Karpas-422 (cell line): Measurements from ENCODE around the gene CARMIL1. TPM values are rescaled to one million over a fixed set of nuclear protein-coding genes. Genes with fewer than 3 reads are reported as not detected.

Experiments used
- DNase-seq: peaks from one replicate; pipeline ENCODE4 v3.0.0-alpha.2; 2015
- H2AFZ ChIP-seq: fragments of 200-600 bp; sonication (generic); 2 replicates; pipeline ENCODE4 v1.6.1; 2014; ENCODE audit warnings: antibody characterized with exemption, low read length, mixed read lengths
- H3K27ac ChIP-seq: fragments of 200-600 bp; sonication (generic); 2 replicates; pipeline ENCODE4 v1.5.1; 2014; ENCODE audit warnings: mild to moderate bottlenecking, low read length, moderate library complexity
- H3K27me3 ChIP-seq: fragments of 200-600 bp; sonication (generic); 2 replicates; pipeline ENCODE4 v1.6.1; 2014; ENCODE audit warnings: low read length, mixed read lengths
- H3K36me3 ChIP-seq: fragments of 200-600 bp; sonication (generic); 2 replicates; pipeline ENCODE4 v1.6.1; 2014; ENCODE audit warnings: low read length, mixed read lengths; ENCODE audit not compliant: insufficient read depth
- H3K4me1 ChIP-seq: fragments of 200-600 bp; sonication (generic); 2 replicates; pipeline ENCODE4 v1.6.1; 2014; ENCODE audit warnings: mild to moderate bottlenecking, low read length, mixed read lengths
- H3K4me2 ChIP-seq: fragments of 200-600 bp; sonication (generic); 2 replicates; pipeline ENCODE4 v1.6.1; 2014; ENCODE audit warnings: low read length, low read depth, mild to moderate bottlenecking; ENCODE audit not compliant: poor library complexity, severe bottlenecking
- H3K4me3 ChIP-seq: fragments of 200-600 bp; sonication (generic); 2 replicates; pipeline ENCODE4 v1.5.1; 2014; ENCODE audit warnings: mild to moderate bottlenecking, antibody characterized with exemption, low read length, mixed read lengths
- H3K79me2 ChIP-seq: fragments of 200-600 bp; sonication (generic); 2 replicates; pipeline ENCODE4 v1.6.1; 2014; ENCODE audit warnings: mild to moderate bottlenecking, low read length, mixed read lengths
- H3K9ac ChIP-seq: fragments of 200-600 bp; sonication (generic); 2 replicates; pipeline ENCODE4 v1.6.0; 2014; ENCODE audit warnings: low read length
- H3K9me2 ChIP-seq: fragments of 200-600 bp; sonication (generic), shearing (Covaris generic); replicated peaks from 2 replicates; pipeline ENCODE4 v1.6.0; 2014; ENCODE audit warnings: mild to moderate bottlenecking, low read length, moderate library complexity; ENCODE audit not compliant: insufficient read depth
- H3K9me3 ChIP-seq: fragments of 300-700, 200-600 bp; sonication (generic); 2 replicates; pipeline ENCODE4 v1.6.1; 2014; ENCODE audit warnings: low read length, mixed read lengths
- H4K20me1 ChIP-seq: fragments of 200-600 bp; sonication (generic); 2 replicates; pipeline ENCODE4 v1.6.1; 2014; ENCODE audit warnings: mild to moderate bottlenecking, antibody characterized with exemption, low read length, low read depth; ENCODE audit not compliant: insufficient read depth
- total RNA-seq: library from RNA; depleted of rRNA; stranded (reverse); fragments of >200 nt; shearing (Covaris generic); gene quantifications from 2 replicates; pipeline ENCODE4 v1.2.3, GENCODE V29; 2014; ENCODE audit warnings: low replicate concordance

Gene CARMIL1
- total RNA-seq, 1 experiment from 2014 or later, result 0.04 TPM

DNA sequence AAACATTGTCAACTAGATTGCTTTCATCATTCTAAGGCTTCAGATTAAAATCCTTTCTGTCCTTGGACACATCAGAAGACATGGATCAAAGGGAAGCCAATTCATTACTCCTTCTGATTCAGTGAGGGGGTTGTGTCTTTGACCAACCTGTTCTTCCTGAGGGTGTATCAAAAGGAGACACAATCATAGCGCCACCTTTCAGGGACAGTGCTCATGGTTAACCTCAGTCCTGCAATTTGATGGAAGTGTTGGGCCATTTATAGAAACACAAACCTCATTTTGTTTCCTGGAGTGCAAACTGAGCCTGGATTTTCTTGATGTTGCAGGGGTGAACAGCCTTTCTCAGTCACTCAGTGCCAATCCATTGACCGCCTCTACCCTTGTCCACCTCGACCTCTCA lies 209.0 kb downstream of the CARMIL1 start:
- Histone ChIP-seq H3K79me2 (no peaks in the 10 kb centered on the region), H3K9ac (no peak overlapping the region), H3K36me3 (no peaks in the 10 kb centered on the region), H3K4me2 (no peak overlapping the region), H4K20me1 (no peaks in the 10 kb centered on the region), H3K9me3 (no peaks in the 10 kb centered on the region), H3K4me3 (no peak overlapping the region), H2AFZ (no peak overlapping the region), H3K4me1 (peaks cover 2% of the 10 kb centered on the region; the same call in 1 of the 2 replicates), H3K27ac (no peak overlapping the region), H3K9me2 (no peaks in the 10 kb centered on the region), H3K27me3 (no peaks in the 10 kb centered on the region)
- no peak for DNase-seq

DNA sequence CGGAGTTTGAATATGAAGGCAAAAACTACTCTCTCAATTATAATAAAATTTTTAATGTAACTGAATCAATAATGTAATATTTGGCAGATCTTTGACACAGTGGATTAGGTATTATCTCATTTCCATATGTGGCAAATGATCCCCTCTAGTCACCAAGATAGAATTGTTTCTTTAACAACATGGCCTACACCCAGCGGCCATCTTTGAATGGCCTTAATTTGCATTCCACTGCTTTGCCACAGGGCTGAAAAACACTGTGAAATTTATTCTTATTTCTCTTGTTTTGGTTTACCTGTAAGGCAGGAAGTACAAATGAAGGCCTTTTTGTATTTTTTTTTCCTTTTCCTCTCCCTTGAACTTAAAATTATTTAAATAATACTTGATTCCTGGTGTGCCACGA lies 210.2 kb downstream of the CARMIL1 start:
- no peak for DNase-seq
- Histone ChIP-seq H3K4me2 (no peak overlapping the region), H3K9me3 (no peaks in the 10 kb centered on the region), H3K27me3 (no peaks in the 10 kb centered on the region), H3K9ac (no peak overlapping the region), H3K79me2 (no peaks in the 10 kb centered on the region), H3K4me1 (peaks cover 2% of the 10 kb centered on the region; the same call in 1 of the 2 replicates), H2AFZ (no peak overlapping the region), H4K20me1 (no peaks in the 10 kb centered on the region), H3K27ac (no peak overlapping the region), H3K9me2 (no peaks in the 10 kb centered on the region), H3K4me3 (no peak overlapping the region), H3K36me3 (no peaks in the 10 kb centered on the region)

DNA sequence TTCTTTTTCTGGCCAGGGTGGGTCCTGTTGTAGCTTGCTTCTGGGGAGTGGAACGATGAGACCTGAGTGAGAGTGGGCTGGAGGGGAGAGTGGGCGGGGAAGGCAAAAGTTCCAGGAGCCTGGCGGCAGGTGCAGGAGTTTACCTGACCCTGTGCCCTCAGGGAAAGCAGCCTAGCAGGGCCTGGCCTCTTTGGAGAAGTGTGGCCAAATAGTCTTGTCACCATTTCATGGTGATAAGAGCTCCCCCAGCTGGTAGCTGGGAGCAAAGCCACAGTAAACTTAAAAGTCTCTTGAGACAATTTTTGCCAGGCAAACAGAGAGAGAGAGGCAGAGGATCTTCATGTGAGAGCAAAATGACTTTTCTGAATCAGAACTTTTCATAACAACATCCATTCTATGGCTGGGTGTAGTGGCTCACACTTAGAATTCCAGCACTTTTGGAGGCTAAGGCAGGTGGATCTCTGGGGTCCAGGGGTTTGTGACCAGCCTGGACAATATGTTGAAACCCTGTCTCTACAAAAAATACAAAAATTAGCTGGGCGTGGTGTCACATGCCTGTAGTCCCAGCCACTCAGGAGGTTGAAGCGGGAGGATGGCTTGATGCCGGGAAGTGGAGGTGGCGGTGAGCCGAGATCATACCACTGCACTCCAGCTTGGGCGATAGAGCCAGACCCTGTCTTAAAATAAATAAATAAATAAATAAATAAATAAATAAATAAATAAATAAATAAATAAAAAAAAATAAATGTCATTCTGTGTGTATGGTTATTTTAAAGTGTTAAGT lies 211.0 kb downstream of the CARMIL1 start:
- H3K36me3 ChIP-seq, result no peaks in the 10 kb centered on the region
- no peak overlapping the region for H3K4me2 ChIP-seq
- no peak overlapping the region for H2AFZ ChIP-seq
- no peaks in the 10 kb centered on the region for H3K9me2 ChIP-seq
- no peaks in the 10 kb centered on the region for H4K20me1 ChIP-seq
- peak; percentile 86 for DNase-seq
- no peak overlapping the region for H3K9ac ChIP-seq
- no peak overlapping the region for H3K27ac ChIP-seq
- H3K79me2 ChIP-seq, result no peaks in the 10 kb centered on the region
- H3K27me3 ChIP-seq, result no peaks in the 10 kb centered on the region
- no peak overlapping the region for H3K4me3 ChIP-seq
- no peaks in the 10 kb centered on the region for H3K9me3 ChIP-seq
- peaks cover 2% of the 10 kb centered on the region; the same call in 1 of the 2 replicates for H3K4me1 ChIP-seq

DNA sequence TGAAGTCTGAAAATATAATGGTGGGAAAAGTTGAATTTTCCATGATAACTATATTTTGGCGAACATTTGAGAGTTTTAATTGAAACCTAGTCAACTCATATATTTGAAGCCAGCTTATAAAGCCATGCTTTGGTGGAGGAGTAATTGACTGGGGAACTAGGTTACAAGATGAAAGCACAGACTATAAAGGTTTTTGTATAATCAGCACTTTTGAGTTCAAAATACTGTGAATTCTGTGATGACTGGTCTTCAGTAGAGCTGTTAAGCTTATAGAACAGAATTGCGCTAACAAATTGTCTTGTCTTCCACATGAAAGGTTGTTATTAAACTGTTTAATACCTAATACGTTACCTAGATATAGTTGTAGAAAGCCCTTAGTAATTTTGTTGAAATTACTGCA lies 213.8 kb downstream of the CARMIL1 start:
- no peak overlapping the region for H3K9ac ChIP-seq
- no peaks in the 10 kb centered on the region for H4K20me1 ChIP-seq
- no peak overlapping the region for H3K27ac ChIP-seq
- H3K4me2 ChIP-seq, result no peak overlapping the region
- peaks cover 2% of the 10 kb centered on the region; the same call in 1 of the 2 replicates for H3K4me1 ChIP-seq
- no peaks in the 10 kb centered on the region for H3K36me3 ChIP-seq
- no peak overlapping the region for H3K4me3 ChIP-seq
- no peaks in the 10 kb centered on the region for H3K9me3 ChIP-seq
- no peaks in the 10 kb centered on the region for H3K27me3 ChIP-seq
- no peaks in the 10 kb centered on the region for H3K79me2 ChIP-seq
- H2AFZ ChIP-seq, result no peak overlapping the region
- no peaks in the 10 kb centered on the region for H3K9me2 ChIP-seq
- no peak for DNase-seq

DNA sequence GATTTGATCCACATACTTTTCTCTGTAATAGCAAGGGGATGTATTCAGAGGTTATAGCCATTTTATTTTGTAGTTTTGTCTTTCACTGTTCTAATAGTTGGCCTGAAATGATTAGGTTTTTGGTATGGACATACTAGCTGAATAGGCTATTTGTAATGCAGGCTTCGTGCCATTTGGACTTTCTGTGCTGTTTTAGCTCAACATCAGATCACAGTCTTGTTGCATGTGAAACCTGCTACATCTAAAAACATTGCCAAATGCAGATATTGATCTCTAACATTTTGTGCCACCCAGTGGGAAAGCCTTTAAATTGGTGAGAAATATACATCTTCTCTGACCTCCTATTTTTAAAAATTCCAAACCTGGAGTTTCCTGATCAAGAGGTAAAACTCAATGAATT lies 215.3 kb downstream of the CARMIL1 start:
- no peak overlapping the region for H3K27ac ChIP-seq
- H3K27me3 ChIP-seq, result no peaks in the 10 kb centered on the region

DNA sequence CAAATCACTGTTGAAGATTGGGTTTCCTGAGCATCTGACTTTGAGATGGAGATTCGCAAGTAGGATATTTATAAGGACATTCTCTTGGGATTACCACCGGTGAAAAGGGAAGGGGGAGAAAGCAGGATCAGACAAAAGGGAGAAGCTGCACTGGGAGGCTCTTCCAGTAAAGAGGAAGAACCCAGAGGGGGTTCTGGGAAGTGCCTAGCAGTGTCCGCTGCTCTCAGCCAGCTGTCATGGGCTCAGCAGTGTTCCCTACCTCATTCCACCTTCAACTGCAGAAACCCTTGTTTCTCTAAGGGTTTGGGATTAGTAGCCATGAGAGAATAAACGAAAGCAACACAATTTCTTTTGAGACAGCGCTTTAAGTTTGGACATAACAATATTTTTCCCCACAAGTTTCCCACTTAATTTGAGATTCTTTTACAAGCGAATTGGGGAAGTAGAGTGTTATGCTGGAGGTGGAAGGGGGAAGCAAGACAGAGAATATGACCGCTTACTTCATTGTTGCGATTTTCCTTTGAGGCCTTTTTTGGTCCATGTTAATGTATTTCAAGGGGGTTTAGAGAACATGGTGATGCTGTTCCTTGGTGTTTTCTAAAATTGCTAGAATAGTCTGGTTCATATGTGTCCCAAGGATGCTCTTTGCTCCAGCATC lies 218.3 kb downstream of the CARMIL1 start:
- Histone ChIP-seq H3K9ac (no peak overlapping the region), H4K20me1 (no peaks in the 10 kb centered on the region), H3K27ac (no peak overlapping the region), H3K4me1 (no peaks in the 10 kb centered on the region), H3K27me3 (no peaks in the 10 kb centered on the region), H3K9me3 (no peaks in the 10 kb centered on the region), H3K36me3 (no peaks in the 10 kb centered on the region), H3K79me2 (no peaks in the 10 kb centered on the region), H3K4me3 (no peak overlapping the region), H2AFZ (no peak overlapping the region), H3K4me2 (no peak overlapping the region), H3K9me2 (no peaks in the 10 kb centered on the region)
- DNase-seq, result no peak

More for the DNA sequence above, 215.3 kb downstream of the CARMIL1 start:
- Histone ChIP-seq H3K9me3 (no peaks in the 10 kb centered on the region), H3K4me1 (peaks cover 2% of the 10 kb centered on the region; the same call in 1 of the 2 replicates), H2AFZ (no peak overlapping the region), H3K4me2 (no peak overlapping the region), H4K20me1 (no peaks in the 10 kb centered on the region), H3K4me3 (no peak overlapping the region), H3K36me3 (no peaks in the 10 kb centered on the region), H3K9me2 (no peaks in the 10 kb centered on the region), H3K79me2 (no peaks in the 10 kb centered on the region), H3K9ac (no peak overlapping the region)
- DNase-seq, result no peak

DNA sequence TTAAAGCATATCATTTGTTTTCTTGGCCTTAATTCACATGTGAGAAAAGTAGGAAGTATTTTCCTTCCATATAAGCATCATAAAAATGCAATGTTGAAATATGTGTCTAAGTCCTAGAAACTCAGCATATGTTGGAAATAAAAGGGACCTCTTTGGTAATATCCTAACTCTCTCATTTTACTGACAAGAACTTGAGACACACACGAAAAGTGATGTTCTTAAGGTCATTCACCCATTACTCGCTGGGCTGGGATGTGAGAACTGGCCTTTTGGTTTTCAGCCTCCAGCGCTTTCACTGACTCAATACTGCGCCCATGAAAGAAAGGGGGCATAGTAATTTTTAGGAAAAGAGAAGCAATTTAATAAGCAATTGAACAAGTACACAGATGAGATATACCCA lies 219.3 kb downstream of the CARMIL1 start:
- no peak for DNase-seq
- Histone ChIP-seq H3K4me2 (no peak overlapping the region), H3K36me3 (no peaks in the 10 kb centered on the region), H3K4me1 (no peaks in the 10 kb centered on the region), H2AFZ (no peak overlapping the region), H3K9me3 (no peaks in the 10 kb centered on the region), H3K9me2 (no peaks in the 10 kb centered on the region), H3K27me3 (no peaks in the 10 kb centered on the region), H3K4me3 (no peak overlapping the region), H3K79me2 (no peaks in the 10 kb centered on the region), H3K27ac (no peak overlapping the region), H4K20me1 (no peaks in the 10 kb centered on the region), H3K9ac (no peak overlapping the region)

DNA sequence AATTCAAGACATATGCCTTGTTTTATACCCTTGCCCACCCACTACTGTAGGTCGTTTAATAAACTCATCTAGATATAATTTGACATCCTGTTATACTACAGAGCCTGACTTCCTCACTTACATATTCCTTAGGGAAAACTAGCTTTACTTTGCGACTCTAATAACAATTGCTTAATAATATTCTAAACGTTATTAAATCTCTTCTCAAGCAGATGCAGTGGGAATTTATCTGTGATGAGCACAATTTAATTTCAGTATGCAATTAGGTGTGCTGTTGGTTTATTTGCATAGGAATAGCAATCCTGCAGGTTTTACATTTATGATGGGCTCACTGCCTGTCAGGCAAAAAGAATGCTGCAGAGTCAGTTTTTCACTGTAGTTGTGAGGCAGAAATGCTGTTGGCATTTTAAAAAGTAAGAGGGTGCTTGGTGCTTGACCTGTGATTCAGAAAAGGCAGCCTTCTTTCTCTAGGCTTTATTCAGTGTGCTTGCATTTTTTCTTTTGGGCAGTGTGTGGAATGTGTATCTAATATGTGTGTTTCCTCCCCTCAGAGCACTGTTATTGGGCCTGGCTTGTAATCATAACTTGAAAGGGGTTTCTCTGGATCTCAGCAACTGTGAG lies 220.6 kb downstream of the CARMIL1 start:
- Histone ChIP-seq H2AFZ (no peak overlapping the region), H3K4me1 (no peaks in the 10 kb centered on the region), H3K4me3 (no peak overlapping the region), H4K20me1 (no peaks in the 10 kb centered on the region), H3K27ac (no peak overlapping the region), H3K9ac (no peak overlapping the region), H3K9me3 (no peaks in the 10 kb centered on the region), H3K79me2 (no peaks in the 10 kb centered on the region), H3K27me3 (no peaks in the 10 kb centered on the region), H3K9me2 (no peaks in the 10 kb centered on the region), H3K36me3 (no peaks in the 10 kb centered on the region), H3K4me2 (no peak overlapping the region)
- no peak for DNase-seq
